SU-DHL-6 (cell line): ENCODE data around the gene TMEM109.

Experiments
- CTCF ChIP-seq: fragments of 200-600 bp; sonication (generic); IDR thresholded peaks from one replicate; pipeline ENCODE4 v1.5.1; 2017; ENCODE audit warnings: antibody characterized with exemption, mild to moderate bottlenecking, low read length, moderate library complexity; ENCODE audit not compliant: insufficient read depth, poor library complexity, severe bottlenecking
- EZH2phosphoT487 ChIP-seq: fragments of 200-600 bp; sonication (generic), shearing (Covaris generic); conservative IDR thresholded peaks from 2 replicates; pipeline ENCODE4 v1.6.1; 2018; ENCODE audit warnings: mild to moderate bottlenecking, antibody characterized with exemption, low read length, moderate library complexity, mixed read lengths

GRCh38 chr11:60960405-60960804, 46.4 kb downstream of the TMEM109 start:
- no peak for TF ChIP-seq CTCF
- TF ChIP-seq EZH2phosphoT487 = no peak
